Liver (tissue), 9 donors: ENCODE measurements around the gene CD96. TPM values are rescaled to one million over a fixed set of nuclear protein-coding genes. Genes with fewer than 3 reads are reported as not detected.

Experiments
- DNase-seq: peaks from one replicate; pipeline ENCODE4 v3.0.0-alpha.2; 2017; ENCODE audit warnings: low spot score
- H3K27ac ChIP-seq, 2 donors: one replicate each; pipeline ENCODE4 v1.7.0; 2013; ENCODE audit warnings: inconsistent platforms in 2 of 2, low read length in 2 of 2, control low read depth in 1 of 2, low read depth in 1 of 2, mild to moderate bottlenecking in 1 of 2
- H3K27me3 ChIP-seq, 4 donors: one replicate each; pipeline versions ENCODE4 v1.6.1 to v1.7.0; 2013; ENCODE audit warnings: low read length in 3 of 4, inconsistent platforms in 1 of 4, mild to moderate bottlenecking in 1 of 4, moderate library complexity in 1 of 4; ENCODE audit not compliant: control insufficient read depth in 4 of 4, insufficient read depth in 4 of 4
- H3K36me3 ChIP-seq, 4 donors: one replicate each; pipeline versions ENCODE4 v1.6.1 to v1.7.0; 2013; ENCODE audit warnings: low read length in 3 of 4, mild to moderate bottlenecking in 3 of 4, low read depth in 1 of 4, moderate library complexity in 1 of 4; ENCODE audit not compliant: control insufficient read depth in 4 of 4, insufficient read depth in 3 of 4
- H3K4me1 ChIP-seq, 4 donors: one replicate each; pipeline versions ENCODE4 v1.6.1 to v1.7.0; 2013; ENCODE audit warnings: low read length in 3 of 4, mild to moderate bottlenecking in 3 of 4, moderate library complexity in 1 of 4; ENCODE audit not compliant: control insufficient read depth in 4 of 4, insufficient read depth in 4 of 4
- H3K4me3 ChIP-seq, 3 donors: one replicate each; pipeline versions ENCODE4 v1.6.1 to v1.7.0; 2013; ENCODE audit warnings: low read length in 3 of 3, control low read depth in 1 of 3, low read depth in 1 of 3, mild to moderate bottlenecking in 1 of 3
- H3K9ac ChIP-seq, 2 donors: one replicate each; pipeline ENCODE4 v1.7.0; 2013; ENCODE audit warnings: low read length in 2 of 2, mild to moderate bottlenecking in 2 of 2, moderate library complexity in 2 of 2, control low read depth in 1 of 2, low read depth in 1 of 2
- H3K9me3 ChIP-seq, 4 donors: one replicate each; pipeline versions ENCODE4 v1.6.1 to v1.7.0; 2013; ENCODE audit warnings: low read length in 3 of 4; ENCODE audit not compliant: control insufficient read depth in 4 of 4
- ATF3 ChIP-seq: IDR thresholded peaks from 2 replicates; pipeline ENCODE4 v1.6.1; 2016; ENCODE audit warnings: antibody characterized with exemption
- FOXA1 ChIP-seq: IDR thresholded peaks from 2 replicates; pipeline ENCODE4 v1.6.1; 2016; ENCODE audit warnings: antibody characterized with exemption
- FOXA2 ChIP-seq: IDR thresholded peaks from 2 replicates; pipeline ENCODE4 v1.6.1; 2016; ENCODE audit warnings: antibody characterized with exemption
- GABPA ChIP-seq, 2 donors: IDR thresholded peaks in 1 of 2; conservative IDR thresholded peaks in 1 of 2; 2 replicates each; pipeline ENCODE4 v1.6.1; 2016; ENCODE audit warnings: antibody characterized with exemption in 2 of 2, mild to moderate bottlenecking in 1 of 2, moderate library complexity in 1 of 2
- HNF4G ChIP-seq: IDR thresholded peaks from 2 replicates; pipeline ENCODE4 v1.6.1; 2016; ENCODE audit warnings: antibody characterized with exemption
- JUND ChIP-seq, 2 donors: IDR thresholded peaks; 2 replicates each; pipeline ENCODE4 v1.6.1; 2016; ENCODE audit warnings: antibody characterized with exemption in 2 of 2
- NR2F2 ChIP-seq: IDR thresholded peaks from 2 replicates; pipeline ENCODE4 v1.6.1; 2016; ENCODE audit warnings: antibody characterized with exemption
- RAD21 ChIP-seq, 2 donors: IDR thresholded peaks; 2 replicates each; pipeline ENCODE4 v1.6.1; 2016; ENCODE audit warnings: antibody characterized with exemption in 2 of 2, mild to moderate bottlenecking in 2 of 2
- RXRA ChIP-seq, 2 donors: IDR thresholded peaks; 2 replicates each; pipeline ENCODE4 v1.6.1; 2017 to 2018; ENCODE audit warnings: antibody characterized with exemption in 2 of 2, mild to moderate bottlenecking in 1 of 2
- SP1 ChIP-seq: IDR thresholded peaks from 2 replicates; pipeline ENCODE4 v1.6.1; 2018; ENCODE audit warnings: antibody characterized with exemption, mild to moderate bottlenecking
- YY1 ChIP-seq: IDR thresholded peaks from 2 replicates; pipeline ENCODE4 v1.6.1; 2016; ENCODE audit warnings: antibody characterized with exemption, mild to moderate bottlenecking
- ZBTB33 ChIP-seq: IDR thresholded peaks from 2 replicates; pipeline ENCODE4 v1.6.1; 2016; ENCODE audit warnings: antibody characterized with exemption
- WGBS: extraction: QIAGEN DNeasy Blood & Tissue Kit; methylation state at CpG from one replicate; pipeline ENCODE4 v1.1.7; 2013; 5-methylcytosine and 5-hydroxymethylcytosine counted together
- polyA plus RNA-seq, 2 donors: library from polyadenylated mRNA; stranded (reverse) in 1 of 2; unstranded in 1 of 2; fragments of 200-250 nt in 1 of 2; fragments of >200 nt in 1 of 2; fragmentation: Nextera tagmentation in 1 of 2; extraction: Ambion mirVana in 1 of 2; gene quantifications; one replicate each; pipeline versions ENCODE4 v1.2.1 to v1.2.3, GENCODE V29; 2013 to 2015
- total RNA-seq, 2 donors: library from RNA; depleted of rRNA; stranded (reverse); fragments of >200 nt; gene quantifications; one replicate each; pipeline ENCODE4 v1.2.3, GENCODE V29; 2014
- TF ChIP-seq, protein P1 (sequence below): fragments of 150-350 bp; IDR thresholded peaks from 2 replicates; pipeline ENCODE4 v1.5.1; 2017; ENCODE audit warnings: improper control_type of control experiment, low read depth, low read length; ENCODE audit not compliant: missing input control
- TF ChIP-seq, protein P2 (sequence below): IDR thresholded peaks from 2 replicates; pipeline ENCODE4 v1.6.1; 2016; ENCODE audit warnings: antibody characterized with exemption, mild to moderate bottlenecking
- TF ChIP-seq, protein P3 (sequence below): IDR thresholded peaks from 2 replicates; pipeline ENCODE4 v1.6.1; 2016; ENCODE audit warnings: antibody characterized with exemption
- donor health status: healthy.
- donor health status: healthy.
- donor health status: healthy.
- donor health status: healthy.
- donor health status: healthy.

The CD96 gene
- total and polyA plus RNA-seq, 4 donors = 0.46 to 2.7 (median 0.92) TPM

DNA sequence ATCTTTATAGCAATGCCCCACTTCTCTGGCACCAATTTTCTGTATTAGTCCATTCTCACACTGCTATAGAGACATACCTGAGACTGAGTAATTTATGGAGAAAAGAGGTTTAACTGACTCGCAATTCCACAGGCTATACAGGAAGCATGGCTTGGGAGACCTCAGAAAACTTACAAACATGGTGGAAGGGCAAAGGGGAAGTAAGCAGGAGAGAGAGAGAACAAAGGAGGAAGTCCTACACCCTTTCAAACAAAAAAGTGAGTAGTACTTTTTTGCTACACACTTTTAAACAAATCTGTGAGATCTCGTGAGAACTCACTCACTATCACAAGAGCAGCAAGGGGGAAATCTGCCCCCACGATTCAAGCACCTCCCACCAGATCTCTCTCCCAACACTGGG lies 120.9 kb downstream of the CD96 start (continued):
- no peak for TF ChIP-seq GABPA (IDR thresholded peaks at IDR 0.05 in 1 of 2, conservative IDR thresholded peaks at IDR 0.05 in 1 of 2)

DNA sequence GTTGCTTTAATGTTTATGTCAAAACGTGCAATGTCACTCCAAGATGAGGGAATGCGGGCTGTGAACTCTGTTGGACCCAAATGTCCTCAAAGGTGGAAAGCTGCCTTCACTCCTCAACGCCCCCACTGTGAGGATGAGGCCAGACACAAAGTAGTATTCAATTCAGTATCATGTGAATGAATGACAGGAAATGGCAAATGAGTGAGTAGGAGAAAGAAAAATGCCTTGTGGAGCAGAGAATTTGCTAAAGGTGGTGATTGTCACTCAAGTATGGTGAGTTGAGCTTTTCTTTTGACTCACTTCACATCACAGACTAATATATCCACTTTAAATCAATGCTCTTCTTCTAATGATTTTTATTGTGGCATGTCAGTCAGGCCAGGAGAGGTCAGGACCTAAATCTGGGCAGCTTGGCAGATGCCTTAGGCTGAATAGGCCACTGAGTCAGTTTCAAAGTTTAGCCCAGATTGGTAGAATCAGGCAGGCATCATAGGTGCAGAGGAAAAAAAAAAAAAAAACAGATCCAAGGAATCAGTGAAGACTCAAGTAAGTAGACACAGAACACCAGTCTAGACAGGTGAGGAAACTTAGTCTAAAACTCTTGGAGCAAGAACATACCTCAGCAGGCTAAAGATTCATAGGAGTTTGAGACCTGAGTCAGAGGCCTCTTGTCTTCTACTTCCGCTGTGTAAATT lies 124.2 kb downstream of the CD96 start:
- Histone ChIP-seq H3K9me3 (no peaks in the 10 kb centered on the region), H3K9ac (no peak overlapping the region), H3K27ac (no peak overlapping the region), H3K4me3 (no peak overlapping the region), H3K4me1 (peaks cover 0 to 2% (median 0%) of the 10 kb centered on the region in 4 donors), H3K27me3 (no peaks in the 10 kb centered on the region), H3K36me3 (no peaks in the 10 kb centered on the region)
- WGBS = 59% methylated on average over 4 of the region's 4 CpGs
- DNase-seq = no peak
- TF ChIP-seq FOXA1 (no peak), GABPA (IDR thresholded peaks at IDR 0.05 in 1 of 2, conservative IDR thresholded peaks at IDR 0.05 in 1 of 2) (no peak), HNF4G (no peak), YY1 (no peak), ATF3 (no peak)
- TF ChIP-seq, protein P1, sequence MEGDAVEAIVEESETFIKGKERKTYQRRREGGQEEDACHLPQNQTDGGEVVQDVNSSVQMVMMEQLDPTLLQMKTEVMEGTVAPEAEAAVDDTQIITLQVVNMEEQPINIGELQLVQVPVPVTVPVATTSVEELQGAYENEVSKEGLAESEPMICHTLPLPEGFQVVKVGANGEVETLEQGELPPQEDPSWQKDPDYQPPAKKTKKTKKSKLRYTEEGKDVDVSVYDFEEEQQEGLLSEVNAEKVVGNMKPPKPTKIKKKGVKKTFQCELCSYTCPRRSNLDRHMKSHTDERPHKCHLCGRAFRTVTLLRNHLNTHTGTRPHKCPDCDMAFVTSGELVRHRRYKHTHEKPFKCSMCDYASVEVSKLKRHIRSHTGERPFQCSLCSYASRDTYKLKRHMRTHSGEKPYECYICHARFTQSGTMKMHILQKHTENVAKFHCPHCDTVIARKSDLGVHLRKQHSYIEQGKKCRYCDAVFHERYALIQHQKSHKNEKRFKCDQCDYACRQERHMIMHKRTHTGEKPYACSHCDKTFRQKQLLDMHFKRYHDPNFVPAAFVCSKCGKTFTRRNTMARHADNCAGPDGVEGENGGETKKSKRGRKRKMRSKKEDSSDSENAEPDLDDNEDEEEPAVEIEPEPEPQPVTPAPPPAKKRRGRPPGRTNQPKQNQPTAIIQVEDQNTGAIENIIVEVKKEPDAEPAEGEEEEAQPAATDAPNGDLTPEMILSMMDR = no peak

DNA sequence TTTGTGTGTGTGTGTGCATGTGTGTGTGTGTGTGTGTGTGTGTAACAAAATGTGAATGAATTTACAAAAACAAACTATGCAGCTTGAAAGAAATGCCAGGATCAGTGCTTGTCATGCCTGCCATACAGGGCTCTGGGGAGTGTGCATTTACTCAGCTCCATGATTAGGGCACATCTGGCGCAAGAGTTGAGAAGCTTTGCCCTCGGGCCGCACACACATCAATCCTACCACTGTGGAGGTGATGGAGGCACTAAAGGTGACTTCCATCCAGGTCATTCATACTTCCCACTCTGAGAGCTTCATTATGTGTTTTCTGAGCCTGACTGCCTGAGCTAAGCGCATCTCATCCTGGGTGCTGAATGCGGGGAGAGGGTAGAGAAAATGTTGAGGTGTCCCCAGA lies 125.2 kb downstream of the CD96 start:
- TF ChIP-seq JUND (IDR thresholded peaks at IDR 0.05) = no peak
- TF ChIP-seq ATF3 = no peak
- TF ChIP-seq, protein P2, sequence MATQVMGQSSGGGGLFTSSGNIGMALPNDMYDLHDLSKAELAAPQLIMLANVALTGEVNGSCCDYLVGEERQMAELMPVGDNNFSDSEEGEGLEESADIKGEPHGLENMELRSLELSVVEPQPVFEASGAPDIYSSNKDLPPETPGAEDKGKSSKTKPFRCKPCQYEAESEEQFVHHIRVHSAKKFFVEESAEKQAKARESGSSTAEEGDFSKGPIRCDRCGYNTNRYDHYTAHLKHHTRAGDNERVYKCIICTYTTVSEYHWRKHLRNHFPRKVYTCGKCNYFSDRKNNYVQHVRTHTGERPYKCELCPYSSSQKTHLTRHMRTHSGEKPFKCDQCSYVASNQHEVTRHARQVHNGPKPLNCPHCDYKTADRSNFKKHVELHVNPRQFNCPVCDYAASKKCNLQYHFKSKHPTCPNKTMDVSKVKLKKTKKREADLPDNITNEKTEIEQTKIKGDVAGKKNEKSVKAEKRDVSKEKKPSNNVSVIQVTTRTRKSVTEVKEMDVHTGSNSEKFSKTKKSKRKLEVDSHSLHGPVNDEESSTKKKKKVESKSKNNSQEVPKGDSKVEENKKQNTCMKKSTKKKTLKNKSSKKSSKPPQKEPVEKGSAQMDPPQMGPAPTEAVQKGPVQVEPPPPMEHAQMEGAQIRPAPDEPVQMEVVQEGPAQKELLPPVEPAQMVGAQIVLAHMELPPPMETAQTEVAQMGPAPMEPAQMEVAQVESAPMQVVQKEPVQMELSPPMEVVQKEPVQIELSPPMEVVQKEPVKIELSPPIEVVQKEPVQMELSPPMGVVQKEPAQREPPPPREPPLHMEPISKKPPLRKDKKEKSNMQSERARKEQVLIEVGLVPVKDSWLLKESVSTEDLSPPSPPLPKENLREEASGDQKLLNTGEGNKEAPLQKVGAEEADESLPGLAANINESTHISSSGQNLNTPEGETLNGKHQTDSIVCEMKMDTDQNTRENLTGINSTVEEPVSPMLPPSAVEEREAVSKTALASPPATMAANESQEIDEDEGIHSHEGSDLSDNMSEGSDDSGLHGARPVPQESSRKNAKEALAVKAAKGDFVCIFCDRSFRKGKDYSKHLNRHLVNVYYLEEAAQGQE = no peak
- no peak for TF ChIP-seq FOXA1
- no peak for TF ChIP-seq RXRA (IDR thresholded peaks at IDR 0.05)
- TF ChIP-seq FOXA2 = no peak
- no peak for TF ChIP-seq NR2F2
- no peak for TF ChIP-seq GABPA (IDR thresholded peaks at IDR 0.05 in 1 of 2, conservative IDR thresholded peaks at IDR 0.05 in 1 of 2)
- no peak for TF ChIP-seq ZBTB33
- TF ChIP-seq, protein P3, sequence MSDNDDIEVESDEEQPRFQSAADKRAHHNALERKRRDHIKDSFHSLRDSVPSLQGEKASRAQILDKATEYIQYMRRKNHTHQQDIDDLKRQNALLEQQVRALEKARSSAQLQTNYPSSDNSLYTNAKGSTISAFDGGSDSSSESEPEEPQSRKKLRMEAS = no peak
- TF ChIP-seq SP1 = no peak
- TF ChIP-seq, protein P1 = no peak
- TF ChIP-seq RAD21 (IDR thresholded peaks at IDR 0.05) = no peak
- no peak for TF ChIP-seq HNF4G
- Histone ChIP-seq H3K4me1 (peaks cover 0 to 2% (median 0%) of the 10 kb centered on the region in 4 donors), H3K9ac (no peak overlapping the region), H3K27ac (peak overlapping the region in 1 of 2 donors; percentile 46), H3K9me3 (no peaks in the 10 kb centered on the region), H3K4me3 (no peak overlapping the region), H3K27me3 (no peaks in the 10 kb centered on the region), H3K36me3 (no peaks in the 10 kb centered on the region)
- WGBS = 91% methylated on average over 5 of the region's 5 CpGs
- DNase-seq = no peak
